ENCODE results near the gene STK32C. TPM values are rescaled to one million over a fixed set of nuclear protein-coding genes. Genes with fewer than 3 reads are reported as not detected.
A peak's percentile ranks its signal among the peaks of the same experiment; 100 is the strongest.

Gene STK32C
- total RNA-seq, 1 donor from 2014 or later = 13.6 TPM

DNA sequence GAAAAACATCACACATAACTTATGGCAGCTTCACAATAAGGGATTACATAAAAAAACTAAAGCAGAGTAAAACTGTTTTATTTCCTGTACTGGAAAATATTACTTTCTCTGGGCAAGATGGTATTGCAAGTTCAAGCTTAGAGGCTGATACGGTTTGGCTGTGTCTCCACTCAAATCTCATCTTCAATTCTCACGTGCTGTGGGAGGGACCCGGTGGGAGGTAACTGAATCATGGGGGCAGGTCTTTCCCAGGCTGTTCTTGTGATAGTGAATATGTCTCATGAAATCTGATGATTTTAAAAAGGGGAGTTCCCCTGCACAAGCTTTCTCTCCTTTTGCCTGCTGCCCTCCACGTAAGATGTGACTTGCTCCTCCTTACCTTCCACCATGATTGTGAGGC lies 19.2 kb upstream of the STK32C start:
- no peak overlapping the region for H2AFZ ChIP-seq (ENCODE audit: low read depth, low read length)
- Mint-ChIP-seq H3K9me3 (ENCODE audit: unreplicated experiment) (peaks cover 4% of the 10 kb centered on the region), H3K27me3 (ENCODE audit: low read depth, unreplicated experiment) (no peaks in the 10 kb centered on the region), H3K36me3 (ENCODE audit: low read depth, unreplicated experiment) (peaks cover 25% of the 10 kb centered on the region), H3K27ac (ENCODE audit: unreplicated experiment) (no peak overlapping the region), H3K4me1 (ENCODE audit: low read depth, unreplicated experiment) (peaks cover 21% of the 10 kb centered on the region), H3K4me3 (ENCODE audit: unreplicated experiment) (peak overlapping the region; percentile 6)
- H3K36me3 ChIP-seq (ENCODE audit: insufficient read depth, low read length) = peaks cover 6% of the 10 kb centered on the region
- peaks cover 36% of the 10 kb centered on the region for H4K20me1 ChIP-seq (ENCODE audit: insufficient read depth, low read length)
- no peak overlapping the region for H3K9ac ChIP-seq (ENCODE audit: low read length)
- peaks cover 67% of the 10 kb centered on the region for H3K79me2 ChIP-seq (ENCODE audit: insufficient read depth, low read length)
- no peak overlapping the region for H3K27ac ChIP-seq (ENCODE audit: low read depth, low read length)
- no peak overlapping the region for H3K4me2 ChIP-seq (ENCODE audit: low read length)
- FAIRE-seq (no peak), DNase-seq (ENCODE audit: low read depth) (no peak)
- H3K4me1 ChIP-seq (ENCODE audit: insufficient read depth, low read length) = peaks cover 13% of the 10 kb centered on the region
- H3K4me3 ChIP-seq (ENCODE audit: insufficient read depth, low read depth, low read length) = no peak overlapping the region
- no peaks in the 10 kb centered on the region for H3K27me3 ChIP-seq (ENCODE audit: insufficient read depth, low read length)
- no peaks in the 10 kb centered on the region for H3K9me3 ChIP-seq (ENCODE audit: insufficient read depth, low read depth, low read length)
- TF ChIP-seq CTCF (IDR thresholded peaks at IDR 0.05; ENCODE audit: insufficient read depth, low read depth, low read length) = no peak

GRCh38 chr10:132326344-132326889 lies 18.7 kb upstream of the STK32C start:
- H3K9me3 Mint-ChIP-seq (ENCODE audit: unreplicated experiment) = peaks cover 4% of the 10 kb centered on the region
- H3K4me1 Mint-ChIP-seq (ENCODE audit: low read depth, unreplicated experiment) = peaks cover 22% of the 10 kb centered on the region
- H4K20me1 ChIP-seq (ENCODE audit: insufficient read depth, low read length) = peaks cover 36% of the 10 kb centered on the region
- no peak overlapping the region for H2AFZ ChIP-seq (ENCODE audit: low read depth, low read length)
- peaks cover 6% of the 10 kb centered on the region for H3K36me3 ChIP-seq (ENCODE audit: insufficient read depth, low read length)
- no peak overlapping the region for H3K27ac Mint-ChIP-seq (ENCODE audit: unreplicated experiment)
- TF ChIP-seq CTCF (IDR thresholded peaks at IDR 0.05; ENCODE audit: insufficient read depth, low read depth, low read length) = no peak
- TF ChIP-seq EZH2 (IDR thresholded peaks at IDR 0.05; ENCODE audit: insufficient read depth, low read length) = no peak
- no peaks in the 10 kb centered on the region for H3K27me3 ChIP-seq (ENCODE audit: insufficient read depth, low read length)
- peaks cover 13% of the 10 kb centered on the region for H3K4me1 ChIP-seq (ENCODE audit: insufficient read depth, low read length)
- DNase-seq (ENCODE audit: low read depth) (no peak), FAIRE-seq (no peak)
- peaks cover 25% of the 10 kb centered on the region for H3K36me3 Mint-ChIP-seq (ENCODE audit: low read depth, unreplicated experiment)
- no peak overlapping the region for H3K4me3 ChIP-seq (ENCODE audit: insufficient read depth, low read depth, low read length)
- no peak overlapping the region for H3K27ac ChIP-seq (ENCODE audit: low read depth, low read length)
- no peak overlapping the region for H3K4me2 ChIP-seq (ENCODE audit: low read length)
- H3K4me3 Mint-ChIP-seq (ENCODE audit: unreplicated experiment) = no peak overlapping the region
- H3K27me3 Mint-ChIP-seq (ENCODE audit: low read depth, unreplicated experiment) = no peaks in the 10 kb centered on the region
- H3K9ac ChIP-seq (ENCODE audit: low read length) = no peak overlapping the region
- peaks cover 65% of the 10 kb centered on the region for H3K79me2 ChIP-seq (ENCODE audit: insufficient read depth, low read length)
- no peaks in the 10 kb centered on the region for H3K9me3 ChIP-seq (ENCODE audit: insufficient read depth, low read depth, low read length)

DNA sequence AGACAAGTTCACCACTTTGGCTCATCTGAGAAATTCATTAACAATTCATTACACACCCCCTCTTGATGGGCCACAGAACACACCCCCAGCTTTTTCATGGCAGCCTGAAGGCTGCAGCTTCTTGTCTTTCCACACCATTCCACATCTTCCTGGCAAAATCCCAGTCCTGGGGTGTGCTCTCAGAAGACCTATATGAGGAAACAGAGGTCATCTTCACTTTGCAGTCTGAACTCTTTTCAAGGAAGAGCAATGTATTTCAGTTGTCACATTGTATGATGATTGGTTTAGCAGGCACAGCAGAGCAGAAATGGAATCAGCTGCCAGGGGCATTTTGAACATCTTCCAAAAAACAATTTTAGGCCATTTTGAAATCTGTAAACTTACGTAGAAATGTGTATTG lies 16.4 kb upstream of the STK32C start:
- no peak for FAIRE-seq
- peaks cover 25% of the 10 kb centered on the region for H3K4me1 Mint-ChIP-seq (ENCODE audit: low read depth, unreplicated experiment)

More for the DNA sequence above, 16.4 kb upstream of the STK32C start:
- Mint-ChIP-seq H3K9me3 (ENCODE audit: unreplicated experiment) (peaks cover 2% of the 10 kb centered on the region), H3K36me3 (ENCODE audit: low read depth, unreplicated experiment) (peaks cover 25% of the 10 kb centered on the region), H3K4me3 (ENCODE audit: unreplicated experiment) (no peak overlapping the region), H3K27me3 (ENCODE audit: low read depth, unreplicated experiment) (no peaks in the 10 kb centered on the region), H3K27ac (ENCODE audit: unreplicated experiment) (peak overlapping the region; percentile 3)
- H3K9me3 ChIP-seq (ENCODE audit: insufficient read depth, low read depth, low read length) = no peaks in the 10 kb centered on the region
- peaks cover 32% of the 10 kb centered on the region for H4K20me1 ChIP-seq (ENCODE audit: insufficient read depth, low read length)
- no peak overlapping the region for H3K4me2 ChIP-seq (ENCODE audit: low read length)
- H3K36me3 ChIP-seq (ENCODE audit: insufficient read depth, low read length) = peaks cover 6% of the 10 kb centered on the region
- no peaks in the 10 kb centered on the region for H3K27me3 ChIP-seq (ENCODE audit: insufficient read depth, low read length)
- DNase-seq (ENCODE audit: low read depth) = no peak
- H3K4me3 ChIP-seq (ENCODE audit: insufficient read depth, low read depth, low read length) = no peak overlapping the region
- no peak overlapping the region for H3K9ac ChIP-seq (ENCODE audit: low read length)
- H2AFZ ChIP-seq (ENCODE audit: low read depth, low read length) = no peak overlapping the region
- no peak for TF ChIP-seq CTCF (IDR thresholded peaks at IDR 0.05; ENCODE audit: insufficient read depth, low read depth, low read length)
- TF ChIP-seq EZH2 (IDR thresholded peaks at IDR 0.05; ENCODE audit: insufficient read depth, low read length) = no peak
- no peak overlapping the region for H3K27ac ChIP-seq (ENCODE audit: low read depth, low read length)
- H3K79me2 ChIP-seq (ENCODE audit: insufficient read depth, low read length) = peaks cover 43% of the 10 kb centered on the region
- H3K4me1 ChIP-seq (ENCODE audit: insufficient read depth, low read length) = peaks cover 9% of the 10 kb centered on the region
